Esophagus muscularis mucosa (tissue), 4 donors: ENCODE results near the gene SGSH. TPM values are rescaled to one million over a fixed set of nuclear protein-coding genes. Genes with fewer than 3 reads are reported as not detected.

Experiments used
- DNase-seq: peaks from one replicate; pipeline ENCODE4 v3.0.0-alpha.2; 2017; ENCODE audit errors: extremely low spot score
- H3K27ac ChIP-seq, 4 donors: fragments of 200-600 bp; sonication (generic); replicated peaks in 1 of 4; 1 replicate in 3 of 4; 2 replicates in 1 of 4; pipeline ENCODE4 v1.5.1; 2016 to 2019; ENCODE audit warnings: mild to moderate bottlenecking in 1 of 4
- H3K27me3 ChIP-seq, 4 donors: fragments of 200-600 bp; sonication (generic); one replicate each; pipeline versions ENCODE4 v1.5.1 to v1.6.0; 2016 to 2019
- H3K36me3 ChIP-seq, 4 donors: fragments of 200-600 bp; sonication (generic); one replicate each; pipeline ENCODE4 v1.5.1; 2016 to 2019
- H3K4me1 ChIP-seq, 4 donors: fragments of 200-600 bp; sonication (generic); one replicate each; pipeline ENCODE4 v1.5.1; 2016 to 2019
- H3K4me3 ChIP-seq, 4 donors: fragments of 200-600 bp; sonication (generic); 1 replicate in 2 of 4; 2 replicates in 2 of 4; pipeline ENCODE4 v1.5.1; 2016 to 2019; ENCODE audit warnings: mild to moderate bottlenecking in 4 of 4, moderate library complexity in 1 of 4
- H3K9me3 ChIP-seq, 4 donors: fragments of 200-600 bp; sonication (generic); 1 replicate in 3 of 4; 2 replicates in 1 of 4; pipeline ENCODE4 v1.5.1; 2016 to 2019
- EP300 ChIP-seq: sonication (generic); formaldehyde crosslinking; IDR thresholded peaks from one replicate; pipeline ENCODE4 v1.6.1; 2017; ENCODE audit warnings: antibody characterized with exemption
- POLR2A ChIP-seq: fragments of 450-650 bp; IDR thresholded peaks from one replicate; pipeline ENCODE4 v1.6.1; 2017; ENCODE audit warnings: antibody characterized with exemption, moderate library complexity, mild to moderate bottlenecking, low read depth
- POLR2AphosphoS5 ChIP-seq, 2 donors: sonication (generic); formaldehyde crosslinking; IDR thresholded peaks; one replicate each; pipeline ENCODE4 v1.6.1; 2017; ENCODE audit warnings: antibody characterized with exemption in 2 of 2
- WGBS: methylation state at CpG from one replicate; pipeline ENCODE4 v1.1.5; 2018; 5-methylcytosine and 5-hydroxymethylcytosine counted together
- intact Hi-C: fragments of 100-400 bp; cut with DNase I; formaldehyde crosslinking; loops from one replicate; pipeline ENCODE4 v1.15.1; 2023
- total RNA-seq, 4 donors: library from RNA; depleted of rRNA; stranded (reverse); fragments of >200 nt; gene quantifications; one replicate each; pipeline versions ENCODE4 v1.1.0 to v1.2.1, GENCODE V29; 2016
- TF ChIP-seq, protein P1 (sequence below), 3 experiments: fragments of 200-600 bp in 2 of 3; fragments of 450-650 bp in 1 of 3; sonication (generic) in 2 of 3; IDR thresholded peaks; one replicate each; pipeline ENCODE4 v1.5.1; 2017 to 2019; ENCODE audit warnings: antibody characterized with exemption in 3 of 3, mild to moderate bottlenecking in 2 of 3, moderate library complexity in 1 of 3

Gene SGSH
- total RNA-seq, 4 donors from 2014 or later = 12.9 to 24.4 (median 21.3) TPM

DNA sequence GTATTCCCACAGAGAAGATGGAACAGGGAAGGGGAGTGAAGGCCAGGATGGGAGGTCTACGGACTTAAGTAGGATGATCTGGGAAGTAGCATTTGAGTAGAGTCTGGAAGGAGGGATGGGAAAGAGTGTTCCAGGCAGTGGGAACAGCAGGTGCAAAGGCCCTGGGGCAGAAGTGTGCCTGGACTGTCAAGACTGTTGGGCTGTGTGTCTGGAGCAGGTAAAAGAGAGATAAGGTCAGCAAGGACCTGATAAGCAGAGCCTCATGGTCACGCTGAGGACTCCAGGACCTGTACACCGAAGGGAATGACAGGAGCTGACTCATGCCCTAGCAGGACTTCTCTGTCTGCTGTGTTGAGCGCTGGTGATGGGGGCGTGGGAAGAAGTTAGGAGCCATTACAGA lies 51.0 kb downstream of the SGSH start:
- Histone ChIP-seq H3K36me3 (no peaks in the 10 kb centered on the region), H3K9me3 (no peaks in the 10 kb centered on the region), H3K27ac (no peak overlapping the region), H3K4me1 (no peaks in the 10 kb centered on the region), H3K27me3 (peaks cover 0 to 10% (median 0%) of the 10 kb centered on the region in 4 donors), H3K4me3 (no peak overlapping the region)
- TF ChIP-seq, protein P1, sequence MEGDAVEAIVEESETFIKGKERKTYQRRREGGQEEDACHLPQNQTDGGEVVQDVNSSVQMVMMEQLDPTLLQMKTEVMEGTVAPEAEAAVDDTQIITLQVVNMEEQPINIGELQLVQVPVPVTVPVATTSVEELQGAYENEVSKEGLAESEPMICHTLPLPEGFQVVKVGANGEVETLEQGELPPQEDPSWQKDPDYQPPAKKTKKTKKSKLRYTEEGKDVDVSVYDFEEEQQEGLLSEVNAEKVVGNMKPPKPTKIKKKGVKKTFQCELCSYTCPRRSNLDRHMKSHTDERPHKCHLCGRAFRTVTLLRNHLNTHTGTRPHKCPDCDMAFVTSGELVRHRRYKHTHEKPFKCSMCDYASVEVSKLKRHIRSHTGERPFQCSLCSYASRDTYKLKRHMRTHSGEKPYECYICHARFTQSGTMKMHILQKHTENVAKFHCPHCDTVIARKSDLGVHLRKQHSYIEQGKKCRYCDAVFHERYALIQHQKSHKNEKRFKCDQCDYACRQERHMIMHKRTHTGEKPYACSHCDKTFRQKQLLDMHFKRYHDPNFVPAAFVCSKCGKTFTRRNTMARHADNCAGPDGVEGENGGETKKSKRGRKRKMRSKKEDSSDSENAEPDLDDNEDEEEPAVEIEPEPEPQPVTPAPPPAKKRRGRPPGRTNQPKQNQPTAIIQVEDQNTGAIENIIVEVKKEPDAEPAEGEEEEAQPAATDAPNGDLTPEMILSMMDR (IDR thresholded peaks at IDR 0.05) = no peak
- TF ChIP-seq POLR2A (no peak), EP300 (no peak), POLR2AphosphoS5 (IDR thresholded peaks at IDR 0.05) (no peak)
- no peak for DNase-seq
- intact Hi-C loops = no loop called here
- 92% methylated on average over 5 of the region's 5 CpGs for WGBS

DNA sequence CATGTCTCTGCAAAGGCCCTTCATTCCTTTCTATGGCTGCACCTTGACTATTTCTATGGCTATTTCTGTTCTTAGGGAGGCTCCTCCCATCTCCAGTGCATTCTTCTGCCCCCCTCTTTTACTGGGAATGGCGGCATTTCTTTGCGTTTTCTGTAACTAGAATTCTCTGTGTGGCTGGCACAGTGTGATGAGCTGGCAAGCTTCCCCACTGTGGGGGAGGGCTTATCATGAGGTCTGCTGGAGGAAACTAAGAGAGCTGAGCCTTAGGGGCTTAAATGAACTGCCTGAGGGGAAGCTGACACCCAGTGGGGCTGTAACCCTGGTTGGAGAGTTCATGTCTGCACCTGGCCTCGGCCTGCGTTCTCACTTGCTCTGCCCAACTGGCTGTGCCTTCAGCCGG lies 51.8 kb downstream of the SGSH start:
- no peak for TF ChIP-seq POLR2A
- TF ChIP-seq POLR2AphosphoS5 (IDR thresholded peaks at IDR 0.05) = no peak
- TF ChIP-seq EP300 = no peak
- TF ChIP-seq, protein P1 (IDR thresholded peaks at IDR 0.05) = no peak

DNA sequence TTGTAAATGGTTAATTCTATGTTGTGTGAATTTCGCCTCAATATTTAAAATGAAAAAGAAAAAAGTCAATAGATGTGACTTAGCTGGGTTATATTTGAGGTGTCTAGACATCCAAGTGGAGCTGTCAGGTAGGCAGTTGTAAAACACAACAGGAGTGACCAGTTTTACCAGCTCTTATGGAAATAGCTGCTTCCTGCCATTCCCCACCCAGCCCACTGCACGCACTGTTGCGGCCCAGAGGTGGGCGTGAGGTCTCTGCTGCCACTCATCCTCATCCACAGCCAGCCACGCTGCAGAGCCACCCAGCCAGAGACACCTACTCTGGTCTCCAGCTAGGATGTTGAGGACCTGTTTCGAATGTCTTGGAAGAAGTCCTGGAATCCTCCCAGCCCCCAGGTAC lies 53.7 kb downstream of the SGSH start:
- no peaks in the 10 kb centered on the region for H3K9me3 ChIP-seq
- H3K4me1 ChIP-seq = no peaks in the 10 kb centered on the region
- WGBS = 90% methylated on average over 6 of the region's 6 CpGs
- no peak overlapping the region for H3K27ac ChIP-seq
- TF ChIP-seq, protein P1 (IDR thresholded peaks at IDR 0.05) = no peak
- TF ChIP-seq EP300 (no peak), POLR2AphosphoS5 (IDR thresholded peaks at IDR 0.05) (no peak), POLR2A (no peak)
- H3K4me3 ChIP-seq = no peak overlapping the region
- no peaks in the 10 kb centered on the region for H3K36me3 ChIP-seq
- intact Hi-C loops = no loop called here
- H3K27me3 ChIP-seq = peaks cover 0 to 7% (median 0%) of the 10 kb centered on the region in 4 donors
- no peak for DNase-seq

More for the DNA sequence above, 51.8 kb downstream of the SGSH start:
- no peaks in the 10 kb centered on the region for H3K4me1 ChIP-seq
- no peaks in the 10 kb centered on the region for H3K36me3 ChIP-seq
- no peaks in the 10 kb centered on the region for H3K9me3 ChIP-seq
- no peak for DNase-seq
- WGBS = 77% methylated on average over 4 of the region's 5 CpGs
- peaks cover 0 to 10% (median 0%) of the 10 kb centered on the region in 4 donors for H3K27me3 ChIP-seq
- H3K27ac ChIP-seq = no peak overlapping the region
- H3K4me3 ChIP-seq = no peak overlapping the region
- intact Hi-C loops = no loop called here

DNA sequence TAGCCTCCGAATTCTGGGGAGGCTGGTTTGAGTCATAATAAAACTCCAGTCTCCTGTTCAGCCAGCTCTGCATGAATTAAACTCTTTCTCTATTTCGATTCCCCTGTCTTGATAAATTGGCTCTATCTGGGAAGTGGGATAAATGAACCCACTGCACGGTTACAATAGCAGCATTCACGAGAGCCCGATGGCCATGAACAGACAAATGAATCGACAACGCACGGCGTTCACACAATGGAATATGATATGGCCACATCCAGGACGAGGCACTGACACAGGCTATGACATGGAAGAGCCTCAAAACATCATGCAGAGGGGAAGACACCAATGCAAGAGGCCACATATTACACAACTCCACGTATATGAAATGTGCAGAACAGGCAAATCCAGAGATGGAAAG lies 55.9 kb downstream of the SGSH start:
- Histone ChIP-seq H3K36me3 (no peaks in the 10 kb centered on the region), H3K4me3 (no peak overlapping the region), H3K9me3 (no peaks in the 10 kb centered on the region), H3K4me1 (no peaks in the 10 kb centered on the region), H3K27ac (no peak overlapping the region), H3K27me3 (peaks cover 0 to 13% (median 0%) of the 10 kb centered on the region in 4 donors)
- DNase-seq = no peak
- TF ChIP-seq, protein P1 (IDR thresholded peaks at IDR 0.05) = no peak
- no peak for TF ChIP-seq POLR2A
- TF ChIP-seq POLR2AphosphoS5 (IDR thresholded peaks at IDR 0.05) = no peak
- TF ChIP-seq EP300 = no peak
- intact Hi-C loops = no loop called here
- WGBS = 91% methylated on average over 11 of the region's 11 CpGs

DNA sequence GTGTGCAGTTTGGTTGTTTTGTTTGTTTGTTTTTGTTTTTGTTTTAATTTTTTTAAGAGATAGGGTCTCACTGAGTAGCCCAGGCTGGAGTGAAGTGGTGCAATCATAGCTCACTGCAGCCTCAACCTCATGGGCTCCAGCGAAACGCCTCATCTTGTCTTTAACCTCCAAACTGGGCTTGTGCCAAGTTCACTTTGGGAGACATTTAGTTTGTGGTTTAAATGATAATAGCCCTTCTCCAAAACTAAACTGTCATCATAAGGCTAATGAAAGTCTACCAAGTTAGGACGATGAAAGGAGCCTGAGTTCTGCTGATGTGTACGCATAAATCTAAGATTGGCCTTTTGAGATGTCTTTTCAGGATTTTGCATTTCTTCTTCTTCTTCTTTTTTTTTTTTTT lies 56.8 kb downstream of the SGSH start:
- H3K4me1 ChIP-seq = no peaks in the 10 kb centered on the region
- intact Hi-C loops = no loop called here
- TF ChIP-seq EP300 (no peak), POLR2AphosphoS5 (IDR thresholded peaks at IDR 0.05) (no peak), POLR2A (no peak)
- TF ChIP-seq, protein P1 (IDR thresholded peaks at IDR 0.05) = no peak
- no peak overlapping the region for H3K27ac ChIP-seq
- H3K4me3 ChIP-seq = no peak overlapping the region
- no peak for DNase-seq
- no peaks in the 10 kb centered on the region for H3K9me3 ChIP-seq
- 78% methylated on average over 4 of the region's 4 CpGs for WGBS
- no peaks in the 10 kb centered on the region for H3K36me3 ChIP-seq
- peaks cover 0 to 13% (median 0%) of the 10 kb centered on the region in 4 donors for H3K27me3 ChIP-seq
